Kidney epithelial cell (primary cell): ENCODE measurements around the gene DNER. TPM values are rescaled to one million over a fixed set of nuclear protein-coding genes. Genes with fewer than 3 reads are reported as not detected.
"Not testable (repeated sequence)": the region's sequence is repeated elsewhere in the genome, so short reads cannot be mapped to it uniquely, and the experiment has no call there.

ENCODE experiments used
- DNase-seq: peaks from one replicate; pipeline ENCODE4 v3.0.0-alpha.2; 2010; ENCODE audit warnings: low read depth
- H3K27me3 ChIP-seq: 2 replicates; pipeline ENCODE4 v1.6.0; 2011; ENCODE audit warnings: low read length; ENCODE audit not compliant: control insufficient read depth, insufficient read depth
- H3K36me3 ChIP-seq: 2 replicates; pipeline ENCODE4 v1.5.1; 2011; ENCODE audit warnings: low read length; ENCODE audit not compliant: control insufficient read depth, insufficient read depth
- H3K4me3 ChIP-seq: 2 replicates; pipeline ENCODE4 v1.5.1; 2011; ENCODE audit warnings: low read depth, mild to moderate bottlenecking, control low read depth, low read length
- CTCF ChIP-seq: IDR thresholded peaks from 2 replicates; pipeline ENCODE4 v1.5.1; 2011; ENCODE audit warnings: mild to moderate bottlenecking, moderate library complexity, low read length, control low read depth, inconsistent platforms; ENCODE audit not compliant: insufficient read depth, poor library complexity, severe bottlenecking
- total RNA-seq: library from RNA; depleted of rRNA; stranded (reverse); fragments of >200 nt; gene quantifications from 2 replicates; pipeline ENCODE4 v1.2.3, GENCODE V29; 2015

DNER gene
- total RNA-seq, 1 donor from 2014 or later, result 5.5 TPM

GRCh38 chr2:229375251-229375650 is 339.1 kb downstream of the DNER start:
- Histone ChIP-seq H3K27me3 (no peaks in the 10 kb centered on the region), H3K4me3 (no peak overlapping the region), H3K36me3 (no peaks in the 10 kb centered on the region)
- TF ChIP-seq CTCF, result no peak
- DNase-seq, result no peak

- H3K27me3 ChIP-seq, result not testable (repeated sequence)
Observed at GRCh38 chr2:229373311-229373710, 341.0 kb downstream of the DNER start.

GRCh38 chr2:229372207-229372606 is 342.1 kb downstream of the DNER start:
- H3K27me3 ChIP-seq, result no peaks in the 10 kb centered on the region
- no peak for TF ChIP-seq CTCF

More at GRCh38 chr2:229373311-229373710, 341.0 kb downstream of the DNER start:
- H3K4me3 ChIP-seq, DNase-seq, H3K36me3 ChIP-seq: not testable (repeated sequence)

GRCh38 chr2:229371086-229371485 is 343.3 kb downstream of the DNER start:
- no peak for TF ChIP-seq CTCF
- no peaks in the 10 kb centered on the region for H3K27me3 ChIP-seq
- H3K36me3 ChIP-seq, result no peaks in the 10 kb centered on the region
- no peak overlapping the region for H3K4me3 ChIP-seq
- no peak for DNase-seq

More at GRCh38 chr2:229372207-229372606, 342.1 kb downstream of the DNER start:
- Histone ChIP-seq H3K4me3 (no peak overlapping the region), H3K36me3 (no peaks in the 10 kb centered on the region)
- DNase-seq, result no peak

- TF ChIP-seq CTCF, result no peak
- Histone ChIP-seq H3K27me3 (no peaks in the 10 kb centered on the region), H3K36me3 (no peaks in the 10 kb centered on the region), H3K4me3 (no peak overlapping the region)
- no peak for DNase-seq
Observed at GRCh38 chr2:229370509-229370908, 343.8 kb downstream of the DNER start.

- H3K27me3 ChIP-seq, result no peaks in the 10 kb centered on the region
- TF ChIP-seq CTCF, result no peak
- no peak for DNase-seq
- H3K36me3 ChIP-seq, result no peaks in the 10 kb centered on the region
- no peak overlapping the region for H3K4me3 ChIP-seq
Observed at GRCh38 chr2:229363185-229363814, 351.1 kb downstream of the DNER start.
